GM08714 (cell line): Measurements from ENCODE around the gene IL17B.

Experiments used
- H3K4me3 ChIP-seq: fragments of 200-500 bp; sonication (Bioruptor generic); 2 replicates; pipeline ENCODE4 v1.5.1; 2014; ENCODE audit warnings: mild to moderate bottlenecking, low read length, inconsistent platforms
- ZNF274 ChIP-seq: IDR thresholded peaks from 2 replicates; pipeline ENCODE4 v1.6.1; 2012; ENCODE audit warnings: mild to moderate bottlenecking, low read depth, low read length

Gene IL17B

GRCh38 chr5:149379177-149379761 lies at the start of gene IL17B:
TSS of gene IL17B (minus strand) at chr5:149379292. CDS start at chr5:149379225, 67 bp downstream.
- no peak within 1 kb of the TSS for H3K4me3 ChIP-seq
- no peak for TF ChIP-seq ZNF274

GRCh38 chr5:149428032-149428431 lies 48.9 kb upstream of the IL17B start:
- no peak overlapping the region for H3K4me3 ChIP-seq
- TF ChIP-seq ZNF274 = no peak

- no peak for TF ChIP-seq ZNF274
- no peak overlapping the region for H3K4me3 ChIP-seq
Measured at GRCh38 chr5:149427374-149427773, 48.3 kb upstream of the IL17B start.

GRCh38 chr5:149426931-149427330 lies 47.8 kb upstream of the IL17B start:
- H3K4me3 ChIP-seq = no peak overlapping the region
- TF ChIP-seq ZNF274 = no peak

- TF ChIP-seq ZNF274 = no peak
- H3K4me3 ChIP-seq = no peak overlapping the region
Measured at GRCh38 chr5:149425729-149426128, 46.6 kb upstream of the IL17B start.

- H3K4me3 ChIP-seq = no peak overlapping the region
- TF ChIP-seq ZNF274 = no peak
Measured at GRCh38 chr5:149424371-149425315, 45.6 kb upstream of the IL17B start.

- no peak for TF ChIP-seq ZNF274
- H3K4me3 ChIP-seq = no peak overlapping the region
Measured at GRCh38 chr5:149423794-149424268, 44.7 kb upstream of the IL17B start.

GRCh38 chr5:149423049-149423793 lies 44.1 kb upstream of the IL17B start:
- TF ChIP-seq ZNF274 = no peak
- no peak overlapping the region for H3K4me3 ChIP-seq

GRCh38 chr5:149422366-149423048 lies 43.4 kb upstream of the IL17B start:
- H3K4me3 ChIP-seq = no peak overlapping the region
- no peak for TF ChIP-seq ZNF274

GRCh38 chr5:149421834-149422233 lies 42.7 kb upstream of the IL17B start:
- TF ChIP-seq ZNF274 = no peak
- no peak overlapping the region for H3K4me3 ChIP-seq

GRCh38 chr5:149421372-149421685 lies 42.2 kb upstream of the IL17B start:
- H3K4me3 ChIP-seq = no peak overlapping the region
- TF ChIP-seq ZNF274 = no peak

- no peak for TF ChIP-seq ZNF274
- H3K4me3 ChIP-seq = no peak overlapping the region
Measured at GRCh38 chr5:149420545-149421371, 41.7 kb upstream of the IL17B start.

- H3K4me3 ChIP-seq = no peak overlapping the region
- TF ChIP-seq ZNF274 = no peak
Measured at GRCh38 chr5:149419859-149420544, 40.9 kb upstream of the IL17B start.
